Activated CD4-positive, alpha-beta T cell treated with anti-CD3 and anti-CD28 coated beads for 1 hour (primary cell): ENCODE data around the gene CD8B2.
A peak's percentile ranks its signal among the peaks of the same experiment; 100 is the strongest.
"Not testable (repeated sequence)": the region's sequence is repeated elsewhere in the genome, so short reads cannot be mapped to it uniquely, and the experiment has no call there.

ENCODE experiments used
- DNase-seq: peaks from one replicate; pipeline ENCODE4 v3.0.0-alpha.2; 2020

Gene CD8B2

GRCh38 chr2:106486551-106487385, at the start of gene CD8B2:
Gene CD8B2, plus strand, starts transcription at chr2:106487364. Its CDS starts 63 bp downstream, at chr2:106487427.
- DNase-seq, result not testable (repeated sequence)

GRCh38 chr2:106461882-106462281, 25.3 kb upstream of the CD8B2 start:
- not testable (repeated sequence) for DNase-seq

GRCh38 chr2:106467516-106467915, 19.6 kb upstream of the CD8B2 start:
- not testable (repeated sequence) for DNase-seq

- not testable (repeated sequence) for DNase-seq
These were observed 19.1 kb upstream of the CD8B2 start, which contains the start of gene RGPD3 for GRCh38 chr2:106468107-106468506. Gene RGPD3, minus strand, starts transcription at chr2:106468413. Its CDS starts 125 bp downstream, at chr2:106468288.

- peak; percentile 16 for DNase-seq
These were observed 16.5 kb upstream of the CD8B2 start for GRCh38 chr2:106470658-106471057.

- not testable (repeated sequence) for DNase-seq
These were observed 9.5 kb upstream of the CD8B2 start for GRCh38 chr2:106477647-106478046.

GRCh38 chr2:106479563-106479962, 7.6 kb upstream of the CD8B2 start:
- not testable (repeated sequence) for DNase-seq

- DNase-seq, result not testable (repeated sequence)
These were observed 425 bp downstream of the CD8B2 start for GRCh38 chr2:106487386-106488191.

GRCh38 chr2:106489701-106490100, 2.5 kb downstream of the CD8B2 start:
- DNase-seq, result not testable (repeated sequence)

- not testable (repeated sequence) for DNase-seq
These were observed 5.2 kb downstream of the CD8B2 start for GRCh38 chr2:106492399-106492798.

- not testable (repeated sequence) for DNase-seq
These were observed 5.7 kb downstream of the CD8B2 start for GRCh38 chr2:106492913-106493312.

- not testable (repeated sequence) for DNase-seq
These were observed 11.4 kb downstream of the CD8B2 start for GRCh38 chr2:106498549-106498948.

- not testable (repeated sequence) for DNase-seq
These were observed 13.2 kb downstream of the CD8B2 start for GRCh38 chr2:106500350-106500749.

GRCh38 chr2:106502351-106502750, 15.2 kb downstream of the CD8B2 start:
- DNase-seq, result not testable (repeated sequence)

GRCh38 chr2:106504192-106504591, 17.0 kb downstream of the CD8B2 start:
- DNase-seq, result not testable (repeated sequence)

- not testable (repeated sequence) for DNase-seq
These were observed 17.6 kb downstream of the CD8B2 start for GRCh38 chr2:106504787-106505186.

GRCh38 chr2:106506002-106506687, 19.0 kb downstream of the CD8B2 start:
- DNase-seq, result not testable (repeated sequence)

- not testable (repeated sequence) for DNase-seq
These were observed 21.7 kb downstream of the CD8B2 start for GRCh38 chr2:106508660-106509373.

- not testable (repeated sequence) for DNase-seq
These were observed 22.2 kb downstream of the CD8B2 start for GRCh38 chr2:106509374-106509770.

- DNase-seq, result not testable (repeated sequence)
These were observed 23.6 kb downstream of the CD8B2 start for GRCh38 chr2:106510791-106511190.

GRCh38 chr2:106511476-106511901, 24.3 kb downstream of the CD8B2 start:
- not testable (repeated sequence) for DNase-seq

GRCh38 chr2:106511934-106512333, 24.8 kb downstream of the CD8B2 start:
- not testable (repeated sequence) for DNase-seq
